Measurements from ENCODE around the gene NEK6.

Gene NEK6

DNA sequence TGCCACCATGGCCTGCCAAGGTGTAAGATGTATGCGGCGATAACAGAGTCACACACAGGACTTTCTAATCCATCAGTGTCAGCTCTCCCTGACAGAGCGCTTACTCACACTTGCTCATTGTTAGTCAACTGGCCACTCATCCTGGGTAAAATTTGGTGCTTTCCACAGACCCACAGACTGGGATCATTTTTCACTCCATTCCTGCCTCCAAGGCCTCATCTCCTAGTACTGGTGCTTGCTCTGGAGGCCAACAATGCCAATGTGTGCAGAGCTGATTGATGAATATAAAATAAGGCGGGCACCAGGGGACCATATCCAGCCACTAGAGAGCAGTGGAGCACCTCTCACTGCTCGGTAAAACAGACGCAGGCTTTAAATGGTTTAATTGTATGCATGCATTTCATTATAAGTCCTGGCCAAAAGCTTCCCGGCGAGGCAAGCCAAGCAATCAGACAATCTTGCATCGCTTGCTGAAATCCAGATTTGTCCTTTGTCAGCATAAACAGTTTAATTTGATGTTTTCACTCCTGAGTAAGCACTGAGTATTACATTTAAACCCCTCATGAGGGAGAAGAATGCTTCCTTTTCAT lies 135.2 kb downstream of the NEK6 start:
- Histone ChIP-seq H3K9ac (ENCODE audit: low read length) (no peak overlapping the region), H3K27me3 (ENCODE audit: control insufficient read depth, insufficient read depth, low read length) (no peaks in the 10 kb centered on the region), H3K4me1 (ENCODE audit: control insufficient read depth, insufficient read depth, low read length) (peaks cover 35% of the 10 kb centered on the region), H3K36me3 (ENCODE audit: control insufficient read depth, insufficient read depth, low read length) (no peaks in the 10 kb centered on the region), H3K4me3 (ENCODE audit: low read length) (no peak overlapping the region), H3K9me3 (ENCODE audit: control insufficient read depth, low read length) (no peaks in the 10 kb centered on the region)

DNA sequence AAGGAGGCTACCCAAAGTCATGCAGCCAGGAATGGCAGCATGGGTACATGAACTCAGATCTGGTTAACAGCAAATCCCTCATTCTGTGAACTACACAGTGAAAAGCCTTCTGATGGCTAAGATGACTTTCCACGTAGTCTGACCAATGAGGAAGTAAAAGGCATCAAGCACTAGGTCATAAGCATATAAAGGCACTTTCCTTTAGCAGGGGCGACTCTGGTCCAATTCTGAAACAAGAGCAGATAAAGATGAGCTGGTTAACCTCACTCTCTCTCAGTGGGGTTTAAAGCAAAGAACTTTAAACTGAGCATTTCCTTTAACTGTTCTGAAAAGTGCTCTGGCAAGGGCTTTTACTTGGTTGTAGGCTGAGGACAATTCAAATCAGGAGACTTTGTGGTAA lies 136.4 kb downstream of the NEK6 start:
- Histone ChIP-seq H3K27me3 (ENCODE audit: control insufficient read depth, insufficient read depth, low read length) (no peaks in the 10 kb centered on the region), H3K9ac (ENCODE audit: low read length) (no peak overlapping the region), H3K9me3 (ENCODE audit: control insufficient read depth, low read length) (no peaks in the 10 kb centered on the region), H3K36me3 (ENCODE audit: control insufficient read depth, insufficient read depth, low read length) (no peaks in the 10 kb centered on the region), H3K4me3 (ENCODE audit: low read length) (no peak overlapping the region), H3K4me1 (ENCODE audit: control insufficient read depth, insufficient read depth, low read length) (peaks cover 30% of the 10 kb centered on the region)

DNA sequence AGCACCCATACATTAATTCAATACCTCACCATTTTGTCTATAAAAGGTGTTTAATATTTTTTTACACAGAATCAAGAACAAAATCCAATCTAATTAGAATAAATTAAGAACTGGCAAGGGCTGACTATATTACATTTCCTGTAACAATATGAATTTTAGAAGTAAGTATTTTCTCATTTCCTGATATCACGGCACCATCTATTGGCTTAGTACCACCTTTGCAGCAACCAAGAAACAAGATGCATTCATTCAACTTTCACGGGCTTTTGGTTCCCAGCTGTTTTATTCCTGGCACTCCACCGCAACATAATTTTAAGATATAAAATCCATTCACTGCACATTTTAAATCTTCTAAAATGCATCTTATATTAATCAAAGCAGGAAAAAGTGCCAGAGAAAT lies 136.8 kb downstream of the NEK6 start:
- no peak overlapping the region for H3K9ac ChIP-seq (ENCODE audit: low read length)
- H3K4me1 ChIP-seq (ENCODE audit: control insufficient read depth, insufficient read depth, low read length) = peaks cover 30% of the 10 kb centered on the region
- no peaks in the 10 kb centered on the region for H3K27me3 ChIP-seq (ENCODE audit: control insufficient read depth, insufficient read depth, low read length)
- no peaks in the 10 kb centered on the region for H3K9me3 ChIP-seq (ENCODE audit: control insufficient read depth, low read length)
- no peak overlapping the region for H3K4me3 ChIP-seq (ENCODE audit: low read length)
- H3K36me3 ChIP-seq (ENCODE audit: control insufficient read depth, insufficient read depth, low read length) = no peaks in the 10 kb centered on the region

DNA sequence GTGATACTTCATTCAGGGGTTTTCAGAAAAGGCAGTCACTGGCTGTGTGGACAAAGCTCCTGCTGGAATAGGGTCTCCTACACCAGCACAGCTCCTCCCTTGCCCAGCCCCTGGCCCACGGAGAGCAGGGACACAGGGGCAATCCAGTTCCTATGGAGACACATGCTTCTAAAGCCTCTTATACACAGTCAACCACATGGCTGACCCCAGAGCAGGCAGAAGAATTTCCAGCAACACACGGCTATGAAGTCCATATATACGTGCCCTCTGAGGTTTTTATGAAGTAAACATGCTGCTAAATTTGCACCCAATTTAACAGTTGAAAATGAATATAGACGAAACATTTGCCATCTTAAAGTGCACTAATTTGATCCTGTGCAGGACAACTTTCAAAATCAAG lies 138.1 kb downstream of the NEK6 start:
- no peaks in the 10 kb centered on the region for H3K36me3 ChIP-seq (ENCODE audit: control insufficient read depth, insufficient read depth, low read length)
- H3K9ac ChIP-seq (ENCODE audit: low read length) = no peak overlapping the region
- peaks cover 25% of the 10 kb centered on the region for H3K4me1 ChIP-seq (ENCODE audit: control insufficient read depth, insufficient read depth, low read length)

DNA sequence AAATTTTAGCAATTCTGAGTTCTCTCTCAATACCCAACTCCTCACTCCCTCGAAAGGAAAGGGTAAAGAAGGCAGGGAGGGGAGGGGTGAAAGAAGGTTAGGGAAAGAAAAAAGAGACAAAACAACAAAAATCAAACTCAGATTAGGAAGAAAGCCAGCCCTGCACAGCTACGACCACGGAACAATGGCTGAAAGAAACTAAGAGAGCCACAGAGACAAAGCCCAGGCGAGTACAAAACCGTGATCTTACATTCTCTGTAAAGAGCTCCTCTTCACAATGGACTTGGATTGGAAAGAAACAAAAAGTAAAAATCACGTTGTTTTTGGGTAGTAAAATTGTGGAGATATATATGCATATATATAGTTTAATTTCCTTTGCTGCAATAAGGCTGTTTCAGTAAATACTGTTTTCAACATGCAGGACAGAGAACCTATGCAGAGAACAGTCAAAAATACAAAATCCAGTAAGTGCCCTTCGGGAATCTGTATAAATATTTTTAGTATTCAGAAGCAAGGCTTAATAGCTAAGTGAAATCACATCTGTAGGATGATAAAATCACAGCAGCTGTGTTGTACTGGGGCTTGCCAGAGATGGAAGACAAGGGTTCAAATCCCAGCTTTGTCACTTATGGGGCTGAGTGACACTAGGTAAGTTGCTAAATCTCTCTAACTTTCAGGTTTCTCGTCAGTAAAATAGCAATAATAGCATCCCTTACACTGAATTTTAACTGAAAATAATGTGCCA lies 140.6 kb downstream of the NEK6 start:
- Histone ChIP-seq H3K4me1 (ENCODE audit: control insufficient read depth, insufficient read depth, low read length) (peaks cover 5% of the 10 kb centered on the region), H3K9me3 (ENCODE audit: control insufficient read depth, low read length) (no peaks in the 10 kb centered on the region), H3K36me3 (ENCODE audit: control insufficient read depth, insufficient read depth, low read length) (no peaks in the 10 kb centered on the region), H3K9ac (ENCODE audit: low read length) (no peak overlapping the region), H3K4me3 (ENCODE audit: low read length) (no peak overlapping the region), H3K27me3 (ENCODE audit: control insufficient read depth, insufficient read depth, low read length) (no peaks in the 10 kb centered on the region)

More for the DNA sequence above, 138.1 kb downstream of the NEK6 start:
- H3K9me3 ChIP-seq (ENCODE audit: control insufficient read depth, low read length) = no peaks in the 10 kb centered on the region
- H3K4me3 ChIP-seq (ENCODE audit: low read length) = no peak overlapping the region
- H3K27me3 ChIP-seq (ENCODE audit: control insufficient read depth, insufficient read depth, low read length) = no peaks in the 10 kb centered on the region

DNA sequence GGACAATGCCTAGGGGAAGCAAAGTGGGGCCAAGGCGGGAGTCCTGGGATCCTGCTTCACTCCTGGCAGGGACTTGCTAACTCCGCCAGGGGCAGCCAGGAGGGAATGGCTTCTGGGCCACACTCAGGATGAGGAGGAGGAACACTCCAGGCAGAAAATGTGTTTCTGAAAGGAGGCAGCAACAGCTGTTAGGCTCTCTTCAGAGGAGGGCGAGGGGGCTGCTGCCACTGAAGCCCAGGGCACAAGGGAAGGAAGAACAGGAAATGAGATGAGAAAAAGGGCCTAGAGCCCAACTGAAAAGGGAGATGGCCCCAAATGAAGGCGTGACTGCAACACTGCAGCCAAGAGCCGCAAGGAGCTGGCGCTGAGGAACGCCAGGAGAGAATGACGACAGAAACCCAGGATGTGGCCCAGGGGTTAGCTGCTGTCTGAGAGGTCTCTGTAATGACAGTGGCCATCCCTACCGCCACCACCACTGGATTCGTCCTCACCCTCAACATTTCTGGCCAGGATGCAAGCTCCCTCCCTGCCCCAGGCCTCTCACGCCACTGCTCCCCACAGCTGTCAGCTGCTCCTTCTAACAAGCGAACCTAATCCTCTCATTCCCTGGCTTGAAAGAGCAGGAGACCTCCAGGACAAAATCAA lies 141.7 kb downstream of the NEK6 start:
- H3K4me3 ChIP-seq (ENCODE audit: low read length) = no peak overlapping the region
- no peaks in the 10 kb centered on the region for H3K9me3 ChIP-seq (ENCODE audit: control insufficient read depth, low read length)
- no peak overlapping the region for H3K9ac ChIP-seq (ENCODE audit: low read length)
- H3K27me3 ChIP-seq (ENCODE audit: control insufficient read depth, insufficient read depth, low read length) = no peaks in the 10 kb centered on the region
- no peaks in the 10 kb centered on the region for H3K36me3 ChIP-seq (ENCODE audit: control insufficient read depth, insufficient read depth, low read length)
- H3K4me1 ChIP-seq (ENCODE audit: control insufficient read depth, insufficient read depth, low read length) = peaks cover 5% of the 10 kb centered on the region

DNA sequence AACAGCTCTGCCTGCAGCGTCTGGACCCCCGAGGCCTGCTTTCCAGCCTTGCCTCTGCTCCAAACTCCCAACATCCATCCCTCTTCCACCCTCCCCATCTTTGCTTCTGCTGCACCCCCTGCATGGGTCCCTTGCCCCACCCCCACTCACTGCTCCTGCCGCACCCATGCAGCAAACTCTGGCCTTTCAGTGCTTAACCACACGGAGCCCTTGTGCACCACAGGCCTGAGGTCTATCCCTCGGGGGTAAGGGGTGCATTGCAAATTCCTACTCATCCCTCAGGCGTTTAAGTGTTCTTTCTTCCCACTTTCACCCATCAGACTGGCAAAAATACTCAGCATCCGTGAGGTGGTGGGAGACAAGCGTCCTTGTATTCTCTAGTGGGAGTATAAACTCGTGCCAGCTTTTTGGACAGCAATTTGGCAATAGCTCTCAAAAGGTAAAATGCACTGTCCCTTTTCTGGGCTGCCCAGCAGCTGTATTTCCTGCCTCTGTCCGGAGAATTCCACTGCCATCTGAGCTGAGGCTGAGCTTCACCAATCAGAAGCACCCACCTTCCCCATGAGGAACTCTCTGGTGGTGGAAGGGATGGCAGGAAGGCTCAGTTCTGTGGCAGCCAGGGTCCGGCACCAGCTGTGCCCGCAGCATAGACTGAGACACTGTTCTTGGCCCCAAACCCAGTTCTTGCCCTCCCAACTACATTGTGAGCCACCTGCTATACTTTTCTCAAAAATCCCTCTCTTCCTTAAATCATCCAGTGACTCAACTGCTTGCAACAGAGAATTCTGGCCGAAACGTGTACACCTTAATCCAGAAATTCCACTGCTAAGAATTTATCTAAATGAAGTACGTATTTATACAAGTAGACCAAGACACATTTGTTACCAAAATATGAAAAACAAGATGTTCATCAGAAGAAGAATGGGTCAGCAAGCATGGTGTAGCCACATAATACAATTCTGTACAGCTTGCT lies 142.5 kb downstream of the NEK6 start:
- no peaks in the 10 kb centered on the region for H3K36me3 ChIP-seq (ENCODE audit: control insufficient read depth, insufficient read depth, low read length)
- H3K4me1 ChIP-seq (ENCODE audit: control insufficient read depth, insufficient read depth, low read length) = peaks cover 5% of the 10 kb centered on the region
- H3K4me3 ChIP-seq (ENCODE audit: low read length) = no peak overlapping the region

More for the DNA sequence above, 142.5 kb downstream of the NEK6 start:
- Histone ChIP-seq H3K9ac (ENCODE audit: low read length) (no peak overlapping the region), H3K9me3 (ENCODE audit: control insufficient read depth, low read length) (no peaks in the 10 kb centered on the region), H3K27me3 (ENCODE audit: control insufficient read depth, insufficient read depth, low read length) (no peaks in the 10 kb centered on the region)

All from mucosa of stomach (tissue), 1 donor.